Hematopoietic multipotent progenitor cell treated with erythropoietin and hydrocortisone succinate and interleukin-3 and kit ligand, for 8 days (in vitro differentiated cells): ENCODE measurements around the gene PLA2G12A.
"Not testable (repeated sequence)": the region's sequence is repeated elsewhere in the genome, so short reads cannot be mapped to it uniquely, and the experiment has no call there.

Experiments
- DNase-seq: peaks from one replicate; pipeline ENCODE4 v3.0.0-alpha.2; 2015

PLA2G12A gene

GRCh38 chr4:109728385-109728784, 1.5 kb downstream of the PLA2G12A start:
- no peak for DNase-seq

GRCh38 chr4:109723110-109723509, 6.8 kb downstream of the PLA2G12A start:
- no peak for DNase-seq

- DNase-seq = no peak
Measured at GRCh38 chr4:109722357-109722756, 7.5 kb downstream of the PLA2G12A start.

GRCh38 chr4:109721033-109721432, 8.8 kb downstream of the PLA2G12A start:
- DNase-seq = no peak

- no peak for DNase-seq
Measured at GRCh38 chr4:109719604-109720003, 10.3 kb downstream of the PLA2G12A start.

- DNase-seq = no peak
Measured at GRCh38 chr4:109718759-109719158, 11.1 kb downstream of the PLA2G12A start.

- no peak for DNase-seq
Measured at GRCh38 chr4:109713500-109713899, 16.4 kb downstream of the PLA2G12A start.

GRCh38 chr4:109708990-109709389, 20.9 kb downstream of the PLA2G12A start:
- DNase-seq = no peak

GRCh38 chr4:109708435-109708834, 21.4 kb downstream of the PLA2G12A start:
- no peak for DNase-seq

GRCh38 chr4:109703664-109704361, 26.1 kb downstream of the PLA2G12A start:
- DNase-seq = peak; percentile 45

- peak; percentile 87 for DNase-seq
Measured at GRCh38 chr4:109702950-109703663, 26.8 kb downstream of the PLA2G12A start, which contains the start of gene CASP6. TSS of gene CASP6 (minus strand) at chr4:109703445. CDS start at chr4:109703395, 50 bp downstream.

- DNase-seq = peak; percentile 44
Measured at GRCh38 chr4:109701566-109702410, 28.1 kb downstream of the PLA2G12A start.

- DNase-seq = no peak
Measured at GRCh38 chr4:109699553-109700225, 30.2 kb downstream of the PLA2G12A start.

- DNase-seq = no peak
Measured at GRCh38 chr4:109698656-109699055, 31.2 kb downstream of the PLA2G12A start.

- no peak for DNase-seq
Measured at GRCh38 chr4:109691411-109691920, 38.4 kb downstream of the PLA2G12A start.

GRCh38 chr4:109690690-109691410, 39.0 kb downstream of the PLA2G12A start:
- no peak for DNase-seq

- DNase-seq = no peak
Measured at GRCh38 chr4:109684727-109685126, 45.1 kb downstream of the PLA2G12A start.

GRCh38 chr4:109683621-109684253, 46.1 kb downstream of the PLA2G12A start:
- DNase-seq = no peak

- DNase-seq = no peak
Measured at GRCh38 chr4:109682875-109683274, 47.0 kb downstream of the PLA2G12A start.

- DNase-seq = not testable (repeated sequence)
Measured at GRCh38 chr4:109678925-109679324, 50.9 kb downstream of the PLA2G12A start.

- not testable (repeated sequence) for DNase-seq
Measured at GRCh38 chr4:109678472-109678871, 51.4 kb downstream of the PLA2G12A start.
